GM19351 (cell line): ENCODE data around the gene RCOR1.

Source experiments
- ATAC-seq: cut with Tn5 transposase; IDR thresholded peaks from one replicate; pipeline ENCODE4 v1.9.1; 2021; ENCODE audit warnings: mild to moderate bottlenecking, moderate library complexity; ENCODE audit not compliant: unreplicated experiment

The RCOR1 gene

GRCh38 chr14:102668291-102668873 lies 75.9 kb downstream of the RCOR1 start:
- ATAC-seq: no peak

- no peak for ATAC-seq
Observed at GRCh38 chr14:102671410-102671809, 79.0 kb downstream of the RCOR1 start.

- ATAC-seq: no peak
Observed at GRCh38 chr14:102672410-102672960, 80.0 kb downstream of the RCOR1 start.

- ATAC-seq: no peak
Observed at GRCh38 chr14:102675396-102675795, 82.9 kb downstream of the RCOR1 start.

GRCh38 chr14:102678394-102678793 lies 85.9 kb downstream of the RCOR1 start:
- no peak for ATAC-seq

GRCh38 chr14:102683399-102684297 lies 91.2 kb downstream of the RCOR1 start:
- ATAC-seq: no peak

GRCh38 chr14:102684298-102684663 lies 91.8 kb downstream of the RCOR1 start:
- ATAC-seq: no peak

GRCh38 chr14:102686196-102686801 lies 93.8 kb downstream of the RCOR1 start:
- ATAC-seq: no peak

- ATAC-seq: no peak
Observed at GRCh38 chr14:102688290-102688689, 95.8 kb downstream of the RCOR1 start.

GRCh38 chr14:102690509-102691286 lies 98.2 kb downstream of the RCOR1 start:
- ATAC-seq: no peak

- no peak for ATAC-seq
Observed at GRCh38 chr14:102691763-102692162, 99.3 kb downstream of the RCOR1 start.

GRCh38 chr14:102692334-102692733 lies 99.9 kb downstream of the RCOR1 start:
- no peak for ATAC-seq

- ATAC-seq: no peak
Observed at GRCh38 chr14:102693006-102693755, 100.7 kb downstream of the RCOR1 start.

- no peak for ATAC-seq
Observed at GRCh38 chr14:102694530-102695166, 102.2 kb downstream of the RCOR1 start.

- no peak for ATAC-seq
Observed at GRCh38 chr14:102695167-102695555, 102.7 kb downstream of the RCOR1 start.

- no peak for ATAC-seq
Observed at GRCh38 chr14:102696332-102696731, 103.9 kb downstream of the RCOR1 start.

- no peak for ATAC-seq
Observed at GRCh38 chr14:102696856-102697495, 104.5 kb downstream of the RCOR1 start.

GRCh38 chr14:102697501-102697900 lies 105.1 kb downstream of the RCOR1 start:
- no peak for ATAC-seq

GRCh38 chr14:102699416-102700110 lies 107.1 kb downstream of the RCOR1 start:
- no peak for ATAC-seq
